Activated T-cell treated with anti-CD3 and anti-CD28 coated beads for 48 hours (primary cell): ENCODE data around the gene AHDC1.

Source experiments
- DNase-seq: peaks from one replicate; pipeline ENCODE4 v3.0.0-alpha.2; 2020; ENCODE audit warnings: low read depth

Gene AHDC1

GRCh38 chr1:27615346-27616192 is 11.6 kb upstream of the AHDC1 start:
- no peak for DNase-seq

DNA sequence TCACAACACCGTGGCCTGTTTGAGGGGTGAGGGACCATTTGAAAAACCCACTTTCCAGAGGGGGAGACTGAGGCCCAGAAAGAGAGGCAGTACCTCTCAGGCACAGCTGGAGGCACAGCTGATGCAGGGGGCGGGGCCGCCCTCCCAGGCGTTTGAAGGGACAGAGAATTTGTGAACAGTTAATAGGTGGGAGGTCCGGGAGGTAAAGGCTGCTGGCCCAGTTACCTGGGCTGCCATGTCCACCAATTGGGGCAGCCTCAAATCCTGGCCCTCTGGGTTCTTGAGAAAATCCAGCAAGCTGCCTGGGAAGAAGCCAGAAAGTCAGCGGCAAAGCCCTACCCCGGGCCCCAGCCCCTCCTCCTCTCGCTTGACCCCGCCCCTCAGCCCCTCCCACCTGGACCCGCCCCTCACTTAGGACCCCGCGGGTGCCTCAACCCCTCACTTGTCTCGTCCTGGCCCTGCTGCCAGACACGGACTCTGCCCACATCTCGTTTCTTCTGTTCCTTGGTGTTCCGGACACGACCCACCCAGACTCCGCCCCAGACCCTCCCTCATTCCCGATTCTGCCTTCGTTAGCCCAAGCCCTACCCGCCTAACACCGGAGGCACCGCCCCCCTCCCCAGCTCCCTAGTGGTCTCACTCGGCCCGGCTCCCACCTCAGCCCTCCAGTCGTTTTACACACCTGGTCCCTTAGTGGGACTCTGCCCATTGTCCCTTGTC is 10.8 kb upstream of the AHDC1 start:
- DNase-seq, result no peak

- no peak for DNase-seq
Measured at GRCh38 chr1:27614043-27614624, 10.2 kb upstream of the AHDC1 start.

- DNase-seq, result no peak
Measured at GRCh38 chr1:27612718-27613117, 8.8 kb upstream of the AHDC1 start.

DNA sequence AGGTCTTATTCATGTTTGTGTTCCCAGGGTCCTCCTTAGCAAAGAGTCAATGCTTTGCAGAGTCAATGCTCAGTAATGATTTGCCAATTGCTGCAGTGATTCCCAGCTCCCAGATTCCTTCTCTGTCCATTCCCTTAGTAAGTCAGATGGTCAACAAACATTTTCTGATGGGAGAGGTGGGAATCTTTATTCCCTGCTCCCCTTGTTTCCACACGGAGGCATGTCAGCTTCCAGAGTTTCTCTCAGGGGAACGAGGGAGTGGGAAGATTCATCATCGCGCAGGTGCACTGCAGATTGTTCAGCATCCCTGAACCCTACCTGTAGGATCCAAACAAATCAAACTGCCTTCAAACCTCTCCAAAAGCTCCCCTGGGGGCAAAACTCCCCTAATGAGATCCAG is 7.5 kb upstream of the AHDC1 start:
- DNase-seq, result no peak

DNA sequence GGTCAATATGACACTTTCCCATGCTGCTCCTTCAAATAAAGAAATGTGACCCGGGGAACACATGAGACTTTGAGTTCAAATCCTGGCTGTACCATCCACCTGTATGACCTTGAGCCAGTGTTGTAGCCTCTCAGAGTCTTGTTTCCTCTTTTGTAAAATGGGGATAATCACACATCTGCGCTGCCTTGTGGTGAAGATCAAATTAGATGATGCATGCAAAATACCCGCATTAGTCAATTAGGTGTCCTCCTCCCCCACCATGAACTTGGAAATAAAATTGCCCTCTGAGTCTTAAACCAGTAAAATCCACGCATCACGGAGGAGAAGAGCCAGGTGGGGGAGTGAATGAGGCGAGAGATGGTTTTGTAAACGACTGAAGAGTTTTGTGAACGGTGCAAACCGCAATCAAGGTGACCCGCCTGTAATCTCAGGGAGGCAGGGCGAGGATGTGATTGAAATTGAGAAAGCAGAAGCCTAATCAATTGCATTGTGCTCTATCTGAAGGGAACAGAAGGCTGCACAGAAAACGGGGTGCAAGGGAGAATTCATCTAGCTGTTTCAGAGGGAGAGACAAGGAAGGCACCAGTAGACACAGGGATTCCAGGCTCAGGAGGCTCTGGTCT is 5.8 kb upstream of the AHDC1 start:
- no peak for DNase-seq

GRCh38 chr1:27609210-27609555 is 5.2 kb upstream of the AHDC1 start:
- no peak for DNase-seq

- no peak for DNase-seq
Measured at GRCh38 chr1:27607239-27607804, 3.4 kb upstream of the AHDC1 start.

DNA sequence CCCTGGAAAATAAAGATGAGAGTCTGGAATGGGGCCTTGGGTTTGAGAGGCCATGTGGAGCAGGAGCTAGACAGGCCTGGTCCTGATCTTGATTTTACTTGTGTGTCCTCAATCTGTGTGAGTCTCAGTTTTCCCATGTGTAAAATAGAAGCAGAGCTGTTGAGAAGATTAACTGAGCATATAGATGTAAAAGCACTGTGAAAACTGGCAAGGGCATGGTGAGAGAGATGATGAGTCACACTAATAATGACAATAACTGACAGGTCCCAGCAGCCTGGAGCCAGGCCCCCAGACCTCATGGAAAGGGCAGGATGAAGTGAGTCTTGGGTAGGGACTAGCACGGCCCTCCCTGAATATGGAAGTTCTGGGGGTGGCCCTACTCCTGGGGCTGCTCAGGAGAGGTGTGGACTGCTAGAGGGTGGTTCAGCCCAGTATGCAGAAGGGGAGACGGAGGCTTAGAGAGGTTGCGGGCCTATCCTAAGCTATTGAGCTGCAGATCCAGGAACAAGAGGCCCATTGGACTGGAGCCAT is 2.8 kb upstream of the AHDC1 start:
- no peak for DNase-seq

- no peak for DNase-seq
Measured at GRCh38 chr1:27605796-27606707, 2.1 kb upstream of the AHDC1 start.

DNA sequence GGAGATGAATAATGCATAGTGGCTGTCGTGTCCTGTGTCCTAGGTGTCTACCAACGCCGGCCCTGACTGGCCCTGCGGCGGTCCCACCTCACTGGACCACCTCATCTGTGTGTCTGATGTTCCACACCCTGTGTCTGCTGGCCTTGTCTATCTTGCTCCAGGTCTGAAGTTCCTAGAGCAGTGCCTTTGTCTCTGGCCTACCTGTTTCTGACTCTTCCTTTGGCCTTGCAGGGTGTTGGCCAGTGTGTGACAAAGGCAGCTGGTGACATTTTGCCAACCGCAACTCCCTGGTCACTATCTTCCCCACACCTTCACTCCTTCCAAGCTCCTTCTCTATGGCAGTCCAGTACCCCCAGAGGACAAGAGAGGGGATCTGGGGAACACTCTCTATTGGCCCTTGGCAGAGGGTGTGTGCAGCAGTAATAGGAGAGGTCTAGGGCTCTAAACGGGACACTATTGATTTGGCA is 1.4 kb upstream of the AHDC1 start:
- no peak for DNase-seq

DNA sequence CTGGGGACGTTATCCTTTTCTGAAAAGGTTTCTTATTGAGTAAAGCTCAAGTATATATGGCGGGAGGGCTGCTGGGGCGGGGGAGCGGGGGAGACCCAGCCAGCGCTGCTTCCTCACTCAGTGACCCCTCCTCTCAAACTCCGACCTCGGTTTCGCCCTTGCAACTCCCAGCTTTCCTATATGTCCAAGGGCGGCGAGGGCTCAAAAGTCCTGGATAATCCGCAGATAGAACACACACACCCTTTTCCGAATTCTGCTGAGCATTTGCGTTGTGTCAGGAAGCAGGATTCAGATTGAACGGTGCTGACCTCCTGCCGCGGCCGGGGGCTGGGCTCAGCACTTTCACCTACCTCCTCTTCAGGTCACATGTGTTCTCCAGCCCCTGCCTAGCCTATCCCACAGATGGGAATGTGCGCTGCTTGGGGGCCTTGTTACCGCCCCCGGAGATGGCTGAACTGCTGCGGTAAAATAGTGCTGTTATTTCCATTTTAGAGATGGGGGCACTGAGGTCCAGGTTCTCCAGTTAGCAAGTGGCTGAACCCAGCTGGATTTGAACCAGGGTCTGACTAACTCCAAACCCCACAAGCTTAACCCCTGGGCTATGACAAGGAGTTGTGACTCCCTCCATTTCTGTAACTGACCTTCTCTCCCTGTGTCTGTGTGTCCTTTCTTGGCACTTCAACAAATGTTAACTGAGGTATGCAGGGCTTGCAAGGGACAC is 795 bp upstream of the AHDC1 start:
- DNase-seq, result no peak

DNA sequence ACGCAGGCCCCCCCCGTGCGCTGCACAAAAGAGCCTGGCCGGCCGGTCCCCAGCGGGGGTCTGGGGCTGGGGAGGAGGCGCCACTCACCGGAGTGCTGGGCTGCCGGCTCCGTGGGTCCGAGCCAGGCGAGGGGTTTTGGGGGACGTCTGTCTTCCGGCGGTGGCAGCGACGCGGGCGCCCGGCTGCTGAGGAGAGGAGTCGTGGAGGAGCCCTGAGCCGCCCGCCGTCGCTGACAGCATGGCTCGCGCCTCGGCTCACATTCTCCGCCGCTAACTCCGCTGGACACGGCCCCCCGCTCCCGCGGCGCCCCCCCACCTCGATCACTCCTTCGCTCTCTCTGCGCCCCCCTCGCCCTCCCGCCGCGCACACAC is 649 bp downstream of the AHDC1 start:
- no peak for DNase-seq

- no peak for DNase-seq
Measured at GRCh38 chr1:27602462-27603308, 1.3 kb downstream of the AHDC1 start.

DNA sequence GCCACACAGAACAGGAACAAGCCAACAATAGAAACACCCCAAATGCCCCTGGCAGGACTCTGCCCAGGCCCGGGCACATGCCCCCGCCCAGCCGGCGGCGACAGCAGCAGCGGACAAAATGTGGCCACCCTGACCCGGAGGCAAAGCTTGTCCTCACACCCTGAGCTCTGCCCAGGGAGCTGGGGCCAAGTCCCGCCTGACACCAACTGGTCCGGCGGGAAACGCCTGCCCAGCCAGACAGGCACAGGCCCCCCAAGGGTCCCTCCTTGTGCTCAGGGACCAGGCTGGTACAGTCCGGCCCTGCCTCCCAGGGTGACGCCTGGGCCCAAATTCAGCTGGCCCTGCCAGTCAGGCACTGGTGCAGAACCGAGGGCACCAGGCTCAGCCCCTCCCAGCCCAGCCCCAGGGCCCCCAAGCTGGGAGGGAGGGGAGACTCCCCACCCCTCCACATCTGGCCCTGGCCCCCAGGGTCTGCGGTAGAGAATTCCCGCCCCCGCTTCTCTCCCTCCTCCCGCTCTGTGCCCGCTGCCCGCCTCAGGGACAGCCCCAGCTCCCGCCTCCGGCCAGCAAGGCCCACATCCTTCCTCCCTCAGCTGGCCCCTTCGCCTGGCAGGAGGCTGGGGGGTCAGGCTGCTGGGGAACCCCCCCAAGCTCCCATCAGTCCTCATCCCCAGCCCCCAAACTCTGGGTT is 2.0 kb downstream of the AHDC1 start:
- DNase-seq, result no peak

- no peak for DNase-seq
Measured at GRCh38 chr1:27601321-27601770, 2.6 kb downstream of the AHDC1 start.

GRCh38 chr1:27600498-27601175 is 3.3 kb downstream of the AHDC1 start:
- no peak for DNase-seq
